ENCODE measurements around the gene GRID1. TPM values are rescaled to one million over a fixed set of nuclear protein-coding genes. Genes with fewer than 3 reads are reported as not detected.

Gene GRID1
- polyA plus RNA-seq, 1 of the 3 experiments (the other 2 are of a cell fraction) = 0.13 TPM

GRCh38 chr10:85902051-85902450, 464.5 kb downstream of the GRID1 start:
- H3K27me3 ChIP-seq (ENCODE audit: insufficient read depth) = no peaks in the 10 kb centered on the region
- no peaks in the 10 kb centered on the region for H3F3A ChIP-seq (replicated peaks; ENCODE audit: insufficient read depth)
- H3K4me2 ChIP-seq = no peak overlapping the region
- H3K4me1 ChIP-seq (ENCODE audit: control insufficient read depth in 1 of 2, insufficient read depth in 2 of 2, low read depth in 1 of 2, low read length in 1 of 2) = no peaks in the 10 kb centered on the region
- H3K9me2 ChIP-seq = no peaks in the 10 kb centered on the region
- 23% methylated on average over 5 of the region's 5 CpGs for WGBS (ENCODE audit: low lambda C conversion rate)
- no peaks in the 10 kb centered on the region for H3K79me2 ChIP-seq (ENCODE audit: insufficient read depth)
- no peak overlapping the region for H2AFZ ChIP-seq (ENCODE audit: low read depth)
- no peak for DNase-seq
- no peaks in the 10 kb centered on the region; the same call in 1 of the 2 replicates for H3K9me3 ChIP-seq
- CTCF ChIA-PET = no interaction called here
- no peak overlapping the region for H3K9ac ChIP-seq
- POLR2A ChIA-PET = no interaction called here
- H3K4me3 ChIP-seq (ENCODE audit: low read depth in 2 of 2, low read length in 1 of 2) = no peak overlapping the region
- H3K36me3 ChIP-seq (replicated peaks in 1 of 2; ENCODE audit: control insufficient read depth in 1 of 2, insufficient read depth in 2 of 2, low read length in 1 of 2) = no peaks in the 10 kb centered on the region
- TF ChIP-seq JUND (IDR thresholded peaks at IDR 0.05) (no peak), FOSL2 (IDR thresholded peaks at IDR 0.05; ENCODE audit: borderline replicate concordance, low read depth) (no peak), NRF1 (IDR thresholded peaks at IDR 0.05; ENCODE audit: low read depth, low read length) (no peak), RAD21 (IDR thresholded peaks at IDR 0.05; ENCODE audit: low read length) (no peak), TAF1 (IDR thresholded peaks at IDR 0.05; ENCODE audit: borderline replicate concordance, low read depth, low read length) (no peak), NFIC (IDR thresholded peaks at IDR 0.05; ENCODE audit: borderline replicate concordance) (no peak), RCOR1 (IDR thresholded peaks at IDR 0.05; ENCODE audit: low read length) (no peak), SMC3 (IDR thresholded peaks at IDR 0.05; ENCODE audit: low read depth, low read length) (no peak), EZH2phosphoT487 (IDR thresholded peaks at IDR 0.05; ENCODE audit: borderline replicate concordance, low read depth) (no peak), TEAD4 (IDR thresholded peaks at IDR 0.05; ENCODE audit: borderline replicate concordance, insufficient read depth) (no peak), YY1 (IDR thresholded peaks at IDR 0.05; ENCODE audit: low read depth) (no peak), USF2 (IDR thresholded peaks at IDR 0.05; ENCODE audit: borderline replicate concordance, low read depth, low read length) (no peak), PBX3 (IDR thresholded peaks at IDR 0.05) (no peak), USF1 (IDR thresholded peaks at IDR 0.05; ENCODE audit: borderline replicate concordance, low read depth) (no peak)
- H4K20me1 ChIP-seq (ENCODE audit: insufficient read depth) = no peaks in the 10 kb centered on the region
- no peak overlapping the region for H3K27ac ChIP-seq (ENCODE audit: low read depth in 2 of 2, low read length in 1 of 2)

- Histone ChIP-seq H3K4me2 (no peak overlapping the region), H3K27ac (ENCODE audit: low read depth in 2 of 2, low read length in 1 of 2) (no peak overlapping the region), H2AFZ (ENCODE audit: low read depth) (no peak overlapping the region), H3F3A (replicated peaks; ENCODE audit: insufficient read depth) (no peaks in the 10 kb centered on the region), H3K79me2 (ENCODE audit: insufficient read depth) (no peaks in the 10 kb centered on the region), H3K36me3 (replicated peaks in 1 of 2; ENCODE audit: control insufficient read depth in 1 of 2, insufficient read depth in 2 of 2, low read length in 1 of 2) (no peaks in the 10 kb centered on the region), H3K4me3 (ENCODE audit: low read depth in 2 of 2, low read length in 1 of 2) (no peak overlapping the region), H3K9me3 (no peaks in the 10 kb centered on the region; the same call in 1 of the 2 replicates), H3K9ac (no peak overlapping the region), H3K9me2 (no peaks in the 10 kb centered on the region), H4K20me1 (ENCODE audit: insufficient read depth) (no peaks in the 10 kb centered on the region), H3K27me3 (ENCODE audit: insufficient read depth) (no peaks in the 10 kb centered on the region), H3K4me1 (ENCODE audit: control insufficient read depth in 1 of 2, insufficient read depth in 2 of 2, low read depth in 1 of 2, low read length in 1 of 2) (no peaks in the 10 kb centered on the region)
- WGBS (ENCODE audit: low lambda C conversion rate) = 21% methylated on average over 4 of the region's 4 CpGs
- TF ChIP-seq ELF1 (IDR thresholded peaks at IDR 0.05) = no peak
- no peak for TF ChIP-seq FOXJ3 (CRISPR knock-in tag; IDR thresholded peaks at IDR 0.05)
- TF ChIP-seq FOSL2 (IDR thresholded peaks at IDR 0.05; ENCODE audit: borderline replicate concordance, low read depth) = no peak
- no peak for TF ChIP-seq POLR2AphosphoS5 (IDR thresholded peaks at IDR 0.05; ENCODE audit: low read depth, low read length)
- no peak for TF ChIP-seq TAF1 (IDR thresholded peaks at IDR 0.05; ENCODE audit: borderline replicate concordance, low read depth, low read length)
- no peak for TF ChIP-seq JUND (IDR thresholded peaks at IDR 0.05)
- TF ChIP-seq EP300 (IDR thresholded peaks at IDR 0.05; ENCODE audit: borderline replicate concordance in 1 of 2, low read depth in 1 of 2, low read length in 1 of 2) = no peak
- TF ChIP-seq REST (IDR thresholded peaks at IDR 0.05; ENCODE audit: low read depth, low read length) = no peak
- no peak for TF ChIP-seq YY1 (IDR thresholded peaks at IDR 0.05; ENCODE audit: low read depth)
- TF ChIP-seq RXRA (IDR thresholded peaks at IDR 0.05; ENCODE audit: borderline replicate concordance, low read depth) = no peak
- TF ChIP-seq RCOR1 (IDR thresholded peaks at IDR 0.05; ENCODE audit: low read length) = no peak
- no peak for TF ChIP-seq EZH2phosphoT487 (IDR thresholded peaks at IDR 0.05; ENCODE audit: borderline replicate concordance, low read depth)
- TF ChIP-seq MAX (IDR thresholded peaks at IDR 0.05; ENCODE audit: low read depth) = no peak
- no peak for TF ChIP-seq NFIC (IDR thresholded peaks at IDR 0.05; ENCODE audit: borderline replicate concordance)
- no peak for TF ChIP-seq SMC3 (IDR thresholded peaks at IDR 0.05; ENCODE audit: low read depth, low read length)
- TF ChIP-seq FOXM1 (IDR thresholded peaks at IDR 0.05; ENCODE audit: low read depth) = no peak
- no peak for TF ChIP-seq MEF2A (IDR thresholded peaks at IDR 0.05; ENCODE audit: borderline replicate concordance, low read depth)
- POLR2A ChIA-PET = no interaction called here
- no peak for DNase-seq
- CTCF ChIA-PET = no interaction called here
Observed at GRCh38 chr10:85901599-85901998, 465.0 kb downstream of the GRID1 start.
